T-cell (primary cell): ENCODE measurements around the gene HOXA7. TPM values are rescaled to one million over a fixed set of nuclear protein-coding genes. Genes with fewer than 3 reads are reported as not detected.
A peak's percentile ranks its signal among the peaks of the same experiment; 100 is the strongest.

ENCODE experiments used
- ATAC-seq, 4 experiments: fragments of 200-7000 bp in 3 of 4; fragments of 150-1000 bp in 1 of 4; cut with Tn5 transposase; replicated peaks in 1 of 4; 1 replicate in 3 of 4; 2 replicates in 1 of 4; pipeline ENCODE4 v1.10.0; 2021; ENCODE audit warnings: moderate library complexity in 3 of 4, mild to moderate bottlenecking in 2 of 4, moderate number of reproducible peaks in 1 of 4
- CTCF ChIA-PET, 2 donors: fragments of 300-600 bp; sonication (Branson Sonifier 250); formaldehyde crosslinking; loops; one replicate each; lab custom pipeline; 2022; ENCODE audit warnings: antibody characterized with exemption in 2 of 2; lab: Charles Lee
- POLR2A ChIA-PET, 2 donors: fragments of 300-600 bp; sonication (Branson Sonifier 250); formaldehyde crosslinking; loops; one replicate each; lab custom pipeline; 2022; ENCODE audit warnings: antibody characterized with exemption in 2 of 2; lab: Charles Lee
- DNase-seq, 35 experiments: peaks; one replicate each; pipeline versions ENCODE4 v3.0.0 to v3.0.0-alpha.2; 2013 to 2023
- H3K27ac ChIP-seq: one replicate; pipeline ENCODE4 v1.5.1; 2013; ENCODE audit warnings: low read length
- H3K27me3 ChIP-seq, 2 experiments: replicated peaks in 1 of 2; 1 replicate in 1 of 2; 2 replicates in 1 of 2; pipeline versions ENCODE4 v1.6.1 to v1.7.0; 2013; ENCODE audit warnings: low read length in 1 of 2, mixed read lengths in 1 of 2; ENCODE audit not compliant: control insufficient read depth in 2 of 2, insufficient read depth in 2 of 2; ENCODE audit errors: extremely low read depth in 1 of 2
- H3K36me3 ChIP-seq, 2 donors: 1 replicate in 1 of 2; 2 replicates in 1 of 2; pipeline versions ENCODE4 v1.6.1 to v1.7.0; 2013; ENCODE audit warnings: low read length in 1 of 2; ENCODE audit not compliant: control insufficient read depth in 2 of 2, insufficient read depth in 1 of 2; ENCODE audit errors: extremely low read depth in 1 of 2
- H3K4me1 ChIP-seq, 2 experiments: 1 replicate in 1 of 2; 2 replicates in 1 of 2; pipeline versions ENCODE4 v1.6.1 to v1.7.0; 2013; ENCODE audit warnings: low read length in 2 of 2, mixed read lengths in 1 of 2; ENCODE audit not compliant: insufficient read depth in 2 of 2, control insufficient read depth in 1 of 2; ENCODE audit errors: extremely low read depth in 1 of 2
- H3K4me3 ChIP-seq, 2 donors: 1 replicate in 1 of 2; 2 replicates in 1 of 2; pipeline versions ENCODE4 v1.5.1 to v1.7.0; 2013; ENCODE audit warnings: mild to moderate bottlenecking in 2 of 2, low read length in 1 of 2, moderate library complexity in 1 of 2; ENCODE audit not compliant: control insufficient read depth in 1 of 2; ENCODE audit errors: extremely low read depth in 1 of 2
- H3K9me3 ChIP-seq: 2 replicates; pipeline ENCODE4 v1.7.0; 2013
- H3K27ac Mint-ChIP-seq, 2 donors: one replicate each; pipeline ENCODE4 v1.8.0; 2020 to 2021; ENCODE audit warnings: mild to moderate bottlenecking in 2 of 2, mixed read lengths in 2 of 2
- H3K27me3 Mint-ChIP-seq, 2 donors: one replicate each; pipeline ENCODE4 v1.8.0; 2021 to 2022; ENCODE audit warnings: mixed read lengths in 2 of 2
- H3K36me3 Mint-ChIP-seq: one replicate; pipeline ENCODE4 v1.8.0; 2021; ENCODE audit warnings: mixed read lengths
- H3K4me1 Mint-ChIP-seq, 3 donors: one replicate each; pipeline ENCODE4 v1.8.0; 2020 to 2022; ENCODE audit warnings: mixed read lengths in 3 of 3, mild to moderate bottlenecking in 1 of 3
- H3K4me3 Mint-ChIP-seq, 3 donors: one replicate each; pipeline ENCODE4 v1.8.0; 2020 to 2022; ENCODE audit warnings: mild to moderate bottlenecking in 3 of 3, mixed read lengths in 3 of 3, moderate library complexity in 3 of 3
- H3K9me3 Mint-ChIP-seq, 3 donors: one replicate each; pipeline ENCODE4 v1.8.0; 2020 to 2022; ENCODE audit warnings: mixed read lengths in 3 of 3
- WGBS: methylation state at CpG from one replicate; pipeline ENCODE4 v1.1.5; 2013; ENCODE audit warnings: missing lambda C conversion rate; ENCODE audit not compliant: insufficient coverage; 5-methylcytosine and 5-hydroxymethylcytosine counted together
- total RNA-seq, 35 experiments: library from RNA in 6 of 35; stranded (reverse) in 6 of 35; fragments of 120-200 nt in 1 of 35; gene quantifications; one replicate each; pipeline versions ENCODE4 v1.2.1 to v1.2.4 and lab custom pipeline; 2013 to 2026

HOXA7 gene
- total RNA-seq, 5 donors from 2014 or later (not counting 1 experiment from before 2014, with no cell fraction given): 0.67 TPM; not detected in 4

- DNase-seq: no peak
- H3K4me3 Mint-ChIP-seq: peak overlapping the region in 1 of 3 donors; percentile 68
- no peak for ATAC-seq
- no peak overlapping the region for H3K4me3 ChIP-seq
- H3K36me3 ChIP-seq: no peaks in the 10 kb centered on the region
- H3K4me1 Mint-ChIP-seq: peaks cover 8 to 13% (median 11%) of the 10 kb centered on the region in 3 donors
- no peak overlapping the region for H3K27ac Mint-ChIP-seq
- no peaks in the 10 kb centered on the region for H3K36me3 Mint-ChIP-seq
- H3K4me1 ChIP-seq: peaks cover 0 to 16% of the 10 kb centered on the region in 2 experiments
- POLR2A ChIA-PET: no interaction called here
- no peaks in the 10 kb centered on the region for H3K9me3 Mint-ChIP-seq
- H3K27me3 ChIP-seq: peaks cover 0 to 71% of the 10 kb centered on the region in 2 experiments
- peaks cover 39 to 67% of the 10 kb centered on the region in 2 donors for H3K27me3 Mint-ChIP-seq
- no peaks in the 10 kb centered on the region for H3K9me3 ChIP-seq
- WGBS: 93% methylated on average over 29 of the region's 40 CpGs
- H3K27ac ChIP-seq: no peak overlapping the region
- CTCF ChIA-PET: interaction anchor here in 1 of 2 donors (0.6 to 1.3 kb wide), 2 partner anchors 15 to 287 kb away, joined by 3 to 5 read pairs; no protein-coding TSS in a partner anchor
Observed at GRCh38 chr7:27143950-27144780, 12.3 kb downstream of the HOXA7 start.

GRCh38 chr7:27143023-27143949 is 13.2 kb downstream of the HOXA7 start, which contains the start of gene HOXA5:
TSS of gene HOXA5 (minus strand) at chr7:27143681. CDS start at chr7:27143607, 74 bp downstream.
- H3K36me3 Mint-ChIP-seq: no peaks in the 10 kb centered on the region
- no peak within 1 kb of the TSS for H3K27ac Mint-ChIP-seq
- WGBS: 87% methylated on average over 70 of the region's 86 CpGs
- ATAC-seq: peak in 1 of 4 experiments; percentile 39
- peak within 1 kb of the TSS in 1 of 2 donors; percentile 41 for H3K4me3 ChIP-seq
- DNase-seq: no peak
- H3K9me3 Mint-ChIP-seq: no peaks in the 10 kb centered on the region
- H3K4me1 Mint-ChIP-seq: peaks cover 5 to 10% (median 9%) of the 10 kb centered on the region in 3 donors
- H3K27me3 ChIP-seq: peaks cover 0 to 65% of the 10 kb centered on the region in 2 experiments
- H3K4me3 Mint-ChIP-seq: peak within 1 kb of the TSS in 1 of 3 donors; percentile 68
- H3K9me3 ChIP-seq: no peaks in the 10 kb centered on the region
- POLR2A ChIA-PET: no interaction called here
- peaks cover 0 to 12% of the 10 kb centered on the region in 2 experiments for H3K4me1 ChIP-seq
- peaks cover 40 to 66% of the 10 kb centered on the region in 2 donors for H3K27me3 Mint-ChIP-seq
- no peak within 1 kb of the TSS for H3K27ac ChIP-seq
- CTCF ChIA-PET: interaction anchor here in 1 of 2 donors (1.3 kb wide), 1 partner anchor 16 kb away, joined by 3 read pairs; no protein-coding TSS in a partner anchor
- no peaks in the 10 kb centered on the region for H3K36me3 ChIP-seq

GRCh38 chr7:27142580-27143022 is 13.9 kb downstream of the HOXA7 start:
- no peak overlapping the region for H3K27ac ChIP-seq
- no peaks in the 10 kb centered on the region for H3K9me3 Mint-ChIP-seq
- H3K4me3 ChIP-seq: peak overlapping the region in 1 of 2 donors; percentile 41
- ChIA-PET CTCF (interaction anchor here in 1 of 2 donors (1.3 kb wide), 1 partner anchor 19 kb away, joined by 3 read pairs; no protein-coding TSS in a partner anchor), POLR2A (no interaction called here)
- peaks cover 0 to 58% of the 10 kb centered on the region in 2 experiments for H3K27me3 ChIP-seq
- 82% methylated on average over 20 of the region's 29 CpGs for WGBS
- H3K4me3 Mint-ChIP-seq: peak overlapping the region in 1 of 3 donors; percentile 68
- peaks cover 2 to 7% (median 4%) of the 10 kb centered on the region in 3 donors for H3K4me1 Mint-ChIP-seq
- no peaks in the 10 kb centered on the region for H3K9me3 ChIP-seq
- no peak overlapping the region for H3K27ac Mint-ChIP-seq
- H3K36me3 Mint-ChIP-seq: no peaks in the 10 kb centered on the region
- peaks cover 41 to 66% of the 10 kb centered on the region in 2 donors for H3K27me3 Mint-ChIP-seq
- H3K36me3 ChIP-seq: no peaks in the 10 kb centered on the region
- ATAC-seq (no peak), DNase-seq (no peak)
- H3K4me1 ChIP-seq: peaks cover 0 to 6% of the 10 kb centered on the region in 2 experiments

GRCh38 chr7:27141923-27142579 is 14.4 kb downstream of the HOXA7 start:
- Mint-ChIP-seq H3K4me3 (peak overlapping the region in 1 of 3 donors; percentile 68), H3K27ac (no peak overlapping the region), H3K27me3 (peaks cover 41 to 66% of the 10 kb centered on the region in 2 donors), H3K4me1 (peaks cover under 1 to 2% (median 2%) of the 10 kb centered on the region in 3 donors), H3K9me3 (no peaks in the 10 kb centered on the region), H3K36me3 (no peaks in the 10 kb centered on the region)
- Histone ChIP-seq H3K4me3 (no peak overlapping the region), H3K27me3 (peaks cover 0 to 55% of the 10 kb centered on the region in 2 experiments), H3K27ac (no peak overlapping the region), H3K4me1 (peaks cover 0 to under 1% of the 10 kb centered on the region in 2 experiments), H3K36me3 (no peaks in the 10 kb centered on the region), H3K9me3 (no peaks in the 10 kb centered on the region)
- DNase-seq (no peak), ATAC-seq (no peak)
- POLR2A ChIA-PET: interaction anchor here in 1 of 2 donors (0.7 kb wide), 1 partner anchor 1240 kb away, joined by 3 read pairs; no protein-coding TSS in a partner anchor
- WGBS: 95% methylated on average over 27 of the region's 30 CpGs
- CTCF ChIA-PET: interaction anchor here (0.6 to 1.3 kb wide), 3 partner anchors 11 to 794 kb away, joined by 3 to 4 read pairs (median 3); no protein-coding TSS in a partner anchor

GRCh38 chr7:27141137-27141922 is 15.1 kb downstream of the HOXA7 start:
- H3K27ac ChIP-seq: no peak overlapping the region
- Mint-ChIP-seq H3K4me3 (no peak overlapping the region), H3K9me3 (no peaks in the 10 kb centered on the region), H3K4me1 (no peaks in the 10 kb centered on the region), H3K36me3 (no peaks in the 10 kb centered on the region), H3K27ac (no peak overlapping the region), H3K27me3 (peaks cover 37 to 64% of the 10 kb centered on the region in 2 donors)
- ChIA-PET CTCF (interaction anchor here (0.6 to 1.3 kb wide), 8 partner anchors 8 to 1152 kb away, joined by 3 to 5 read pairs (median 3); partner anchors contain the start of gene HOXA13 (in 1 of the 2)), POLR2A (interaction anchor here in 1 of 2 donors (0.7 kb wide), 1 partner anchor 1239 kb away, joined by 3 read pairs; no protein-coding TSS in a partner anchor)
- 87% methylated on average over 9 of the region's 18 CpGs for WGBS
- DNase-seq: no peak
- no peaks in the 10 kb centered on the region for H3K9me3 ChIP-seq
- H3K36me3 ChIP-seq: no peaks in the 10 kb centered on the region
- H3K4me1 ChIP-seq: no peaks in the 10 kb centered on the region
- no peak for ATAC-seq
- no peak overlapping the region for H3K4me3 ChIP-seq
- H3K27me3 ChIP-seq: peaks cover 0 to 56% of the 10 kb centered on the region in 2 experiments
